Measurements from ENCODE around the gene NME3.
"Not testable (repeated sequence)": the region's sequence is repeated elsewhere in the genome, so short reads cannot be mapped to it uniquely, and the experiment has no call there.

The NME3 gene

DNA sequence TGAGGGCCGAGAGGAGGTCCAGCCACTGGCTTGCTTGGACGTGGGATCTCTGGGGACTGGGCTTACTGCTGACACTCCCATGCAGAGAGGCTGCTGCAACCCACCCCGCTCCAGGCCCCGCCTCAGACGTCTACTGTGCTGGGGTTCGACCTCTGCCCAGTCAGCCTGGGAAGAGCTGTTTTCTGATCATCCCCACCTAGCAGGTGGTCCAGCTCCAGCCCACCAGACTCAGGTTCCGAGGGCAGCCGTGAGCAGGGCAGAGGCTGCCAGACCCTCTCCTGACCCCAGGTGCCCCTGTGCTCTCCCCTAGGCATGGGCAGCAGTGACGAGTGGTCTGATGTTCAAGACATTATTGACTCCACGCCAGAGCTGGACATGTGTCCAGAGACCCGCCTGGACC lies 23.4 kb downstream of the NME3 start:
- DNase-seq (ENCODE audit: low read depth), result no peak

- DNase-seq (ENCODE audit: low read depth), result no peak
These were observed 24.6 kb downstream of the NME3 start for GRCh38 chr16:1746693-1747195.

DNA sequence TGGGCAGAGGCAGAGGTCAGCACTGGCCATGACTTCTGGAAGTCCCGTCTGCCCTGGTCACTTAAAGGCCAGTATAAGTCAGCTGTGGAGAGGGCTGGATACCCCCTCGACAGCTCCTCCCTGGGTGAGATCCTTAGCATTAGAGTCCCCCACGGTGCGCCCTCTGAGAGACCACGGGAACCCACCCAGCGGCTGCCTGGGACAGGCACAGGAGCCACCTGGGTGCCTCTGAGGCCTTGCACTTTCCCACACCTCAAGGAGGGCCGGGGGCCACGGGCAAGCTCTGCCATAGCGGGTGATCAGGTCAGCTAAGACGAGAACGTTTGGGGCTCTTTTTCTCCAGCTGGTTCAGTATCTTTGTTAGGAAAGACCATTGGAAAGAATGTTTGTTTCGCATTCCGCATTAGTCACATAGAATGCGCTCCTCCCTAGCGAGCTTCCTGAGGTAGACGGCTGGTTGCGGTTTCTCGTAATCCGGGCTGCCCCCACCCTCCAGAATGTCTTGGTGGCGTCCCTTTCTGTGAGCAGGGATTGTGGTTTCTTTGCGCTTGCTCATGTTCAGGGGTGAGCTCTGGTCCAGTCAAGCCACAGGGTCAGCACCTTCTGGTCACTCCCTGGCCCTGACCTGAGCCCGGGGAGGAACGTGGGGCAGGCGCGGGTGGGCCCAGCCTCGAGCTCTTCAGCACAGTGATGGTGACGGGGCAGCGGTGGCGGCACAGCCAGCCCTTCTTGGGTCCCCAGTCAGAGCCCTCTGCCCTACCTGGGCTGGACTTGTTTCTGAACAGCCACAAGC lies 25.2 kb downstream of the NME3 start:
- DNase-seq (ENCODE audit: low read depth), result no peak

- no peak for DNase-seq (ENCODE audit: low read depth)
These were observed 26.0 kb downstream of the NME3 start for GRCh38 chr16:1745181-1745899.

DNA sequence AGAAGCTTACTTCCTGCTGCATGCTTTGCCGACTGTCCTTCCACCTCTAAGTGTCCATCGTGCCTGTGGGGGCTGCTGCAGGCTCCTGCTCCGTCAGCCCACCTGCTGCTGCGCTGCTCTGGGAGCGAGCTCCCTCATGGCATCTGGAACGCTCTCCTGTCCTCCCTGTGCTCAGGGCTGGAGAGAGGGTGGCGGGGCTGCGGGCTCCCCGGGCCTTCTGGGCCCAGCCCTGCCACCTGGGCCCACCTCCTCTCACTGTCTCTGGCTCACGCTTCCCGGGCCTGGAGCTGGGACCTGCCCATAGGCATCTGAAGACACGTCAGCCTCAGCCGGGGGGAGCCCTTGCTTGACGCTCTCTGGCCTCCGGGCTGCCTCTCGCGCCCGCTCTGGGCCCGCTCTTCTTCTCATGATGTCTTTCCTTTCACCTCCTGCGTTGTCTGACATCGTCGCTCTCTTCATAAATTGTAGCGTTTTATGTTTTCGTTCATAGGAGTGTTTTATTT lies 27.0 kb downstream of the NME3 start:
- DNase-seq (ENCODE audit: low read depth), result no peak

DNA sequence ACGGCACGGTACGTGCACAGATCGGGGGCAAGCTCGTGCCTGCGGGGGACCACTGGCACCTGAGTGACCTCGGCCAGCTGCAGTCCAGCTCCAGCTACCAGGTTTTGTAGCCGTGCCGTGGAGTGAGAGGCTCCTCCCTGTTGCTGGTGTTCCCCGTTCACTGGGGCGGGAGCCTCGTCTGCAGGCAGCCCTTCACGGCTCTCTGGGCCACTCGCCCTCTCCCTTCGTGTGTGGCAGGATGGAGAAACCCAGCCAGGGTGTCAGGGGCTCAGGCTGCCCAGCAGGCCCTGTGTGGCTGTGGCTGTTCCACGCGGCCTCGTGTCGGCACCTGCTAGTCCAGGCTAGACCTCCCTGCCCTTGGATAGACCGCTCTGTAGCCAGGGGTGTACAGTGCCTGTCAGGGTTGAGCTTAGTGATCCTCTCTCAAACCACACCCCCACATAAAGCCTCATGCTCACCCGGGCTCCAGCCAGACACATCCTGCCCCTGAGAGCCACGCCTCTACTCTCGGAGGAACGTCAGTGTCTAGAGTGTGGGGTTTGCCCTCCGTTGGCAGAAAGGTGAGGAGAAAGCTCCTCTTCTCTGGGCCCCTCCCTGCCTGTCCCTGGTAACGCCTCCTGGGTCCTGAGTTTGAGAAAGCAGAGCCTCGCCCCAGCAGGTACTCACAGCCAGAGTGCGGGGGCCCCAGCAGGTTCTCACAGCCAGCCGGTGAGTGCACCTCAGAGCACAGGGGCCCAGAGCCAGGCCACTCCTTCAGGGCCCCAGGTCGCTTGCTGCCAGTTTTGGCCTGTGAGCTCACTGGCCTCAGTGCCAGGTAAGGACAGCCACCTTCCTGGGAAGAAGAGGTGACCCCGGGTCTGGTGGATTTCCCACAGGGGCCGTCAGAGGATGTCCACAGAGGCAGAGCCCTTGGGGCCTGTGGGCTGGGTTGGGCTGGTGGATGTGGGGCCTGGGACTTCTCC lies 27.7 kb downstream of the NME3 start:
- DNase-seq (ENCODE audit: low read depth), result no peak

DNA sequence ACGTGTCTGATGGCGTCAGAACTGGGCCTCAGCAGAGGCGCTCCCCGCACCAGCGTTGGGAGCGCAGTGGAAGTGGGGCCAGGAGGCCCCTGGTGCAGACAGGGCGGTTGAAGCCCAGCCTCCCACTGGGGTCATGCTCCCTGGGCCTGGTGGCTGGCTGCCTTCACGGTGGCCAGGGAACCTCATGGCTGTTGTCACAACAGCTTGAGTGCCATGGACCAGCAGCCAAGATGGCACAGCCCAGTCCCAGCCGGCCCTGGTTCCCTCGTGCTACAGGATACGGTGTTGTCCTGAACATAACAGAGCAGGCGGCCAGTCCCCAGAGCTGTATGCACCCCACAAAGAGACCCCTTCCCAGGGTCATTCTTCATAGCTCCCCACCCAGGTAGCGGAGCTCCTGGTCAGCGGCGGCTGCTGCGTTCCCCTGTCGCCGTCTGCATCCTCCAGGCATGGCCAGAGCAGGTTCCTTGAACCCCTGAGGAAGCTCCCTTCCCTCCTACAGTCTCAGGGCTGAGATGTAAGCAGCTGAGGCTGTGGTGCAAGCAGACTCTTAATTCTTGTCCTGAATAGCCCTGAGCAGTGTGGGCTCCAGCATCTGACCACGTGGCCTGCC lies 29.7 kb downstream of the NME3 start:
- DNase-seq (ENCODE audit: low read depth), result no peak

- DNase-seq (ENCODE audit: low read depth), result no peak
These were observed 30.4 kb downstream of the NME3 start for GRCh38 chr16:1740781-1741490.

DNA sequence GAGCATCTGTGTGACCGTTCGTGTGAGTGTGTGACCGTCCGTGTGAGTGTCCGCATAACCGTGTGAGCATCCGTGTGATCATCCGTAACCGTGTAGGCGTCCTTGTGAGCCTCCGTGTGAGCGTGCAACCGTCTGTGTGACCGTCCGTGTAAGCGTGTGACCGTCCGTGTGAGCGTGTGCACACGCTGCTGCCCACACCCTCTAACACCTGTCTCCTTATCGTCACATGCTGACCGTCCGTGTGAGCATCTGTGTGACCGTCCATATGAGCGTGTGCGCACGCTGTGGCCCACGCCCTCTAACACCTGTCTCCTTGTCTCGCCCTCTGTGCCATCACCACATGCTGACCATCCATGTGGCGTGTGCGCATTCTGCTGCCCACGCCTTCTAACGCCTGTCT lies 31.1 kb downstream of the NME3 start:
- DNase-seq (ENCODE audit: low read depth), result no peak

GRCh38 chr16:1734816-1735215 lies 36.5 kb downstream of the NME3 start:
- no peak for DNase-seq (ENCODE audit: low read depth)

- no peak for DNase-seq (ENCODE audit: low read depth)
These were observed 37.2 kb downstream of the NME3 start for GRCh38 chr16:1734123-1734522.

GRCh38 chr16:1732551-1732987 lies 38.8 kb downstream of the NME3 start:
- DNase-seq (ENCODE audit: low read depth), result not testable (repeated sequence)

DNA sequence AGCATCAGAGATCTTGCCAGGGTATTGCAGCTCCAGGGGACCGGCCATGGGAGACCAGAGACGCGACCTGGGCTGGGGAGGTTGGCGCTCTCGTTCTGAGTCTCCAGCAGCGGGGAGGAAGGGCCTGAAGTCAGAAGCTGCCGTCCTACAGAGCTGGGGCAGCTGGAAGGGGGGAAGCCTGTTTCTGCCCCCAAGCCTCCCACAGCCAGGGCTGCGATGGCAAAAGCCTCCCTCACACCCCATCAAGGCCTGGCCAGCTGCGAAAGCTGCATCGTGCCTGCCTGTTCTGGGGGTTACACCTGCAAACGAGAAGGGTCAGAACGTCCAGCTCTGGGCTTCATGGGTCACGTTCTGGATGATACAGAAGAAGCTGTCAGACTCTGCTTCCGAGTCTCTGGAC lies 39.3 kb downstream of the NME3 start:
- no peak for DNase-seq (ENCODE audit: low read depth)

DNA sequence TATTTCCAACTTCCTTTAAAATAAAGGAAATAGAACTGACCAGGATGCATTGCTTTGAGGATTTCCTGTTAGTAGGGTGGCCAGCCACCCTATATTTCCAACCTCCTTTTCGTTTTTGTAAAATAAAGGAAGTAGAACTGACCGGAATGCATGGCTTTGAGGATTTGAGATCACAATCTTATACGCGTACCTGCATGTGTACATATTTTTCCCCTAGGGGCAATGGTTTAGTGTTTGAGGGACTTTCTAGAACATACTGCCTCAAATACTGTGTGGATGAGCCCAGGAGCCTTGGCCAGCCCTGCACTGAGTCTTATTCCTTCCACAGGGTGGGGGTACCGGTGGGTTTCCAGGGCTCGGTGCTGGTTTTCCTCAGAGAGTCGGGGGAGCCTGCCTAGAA lies 39.7 kb downstream of the NME3 start:
- DNase-seq (ENCODE audit: low read depth), result no peak

GRCh38 chr16:1731073-1731472 lies 40.3 kb downstream of the NME3 start:
- no peak for DNase-seq (ENCODE audit: low read depth)

- no peak for DNase-seq (ENCODE audit: low read depth)
These were observed 41.9 kb downstream of the NME3 start for GRCh38 chr16:1729445-1729844.

- no peak for DNase-seq (ENCODE audit: low read depth)
These were observed 42.3 kb downstream of the NME3 start for GRCh38 chr16:1729026-1729425.

DNA sequence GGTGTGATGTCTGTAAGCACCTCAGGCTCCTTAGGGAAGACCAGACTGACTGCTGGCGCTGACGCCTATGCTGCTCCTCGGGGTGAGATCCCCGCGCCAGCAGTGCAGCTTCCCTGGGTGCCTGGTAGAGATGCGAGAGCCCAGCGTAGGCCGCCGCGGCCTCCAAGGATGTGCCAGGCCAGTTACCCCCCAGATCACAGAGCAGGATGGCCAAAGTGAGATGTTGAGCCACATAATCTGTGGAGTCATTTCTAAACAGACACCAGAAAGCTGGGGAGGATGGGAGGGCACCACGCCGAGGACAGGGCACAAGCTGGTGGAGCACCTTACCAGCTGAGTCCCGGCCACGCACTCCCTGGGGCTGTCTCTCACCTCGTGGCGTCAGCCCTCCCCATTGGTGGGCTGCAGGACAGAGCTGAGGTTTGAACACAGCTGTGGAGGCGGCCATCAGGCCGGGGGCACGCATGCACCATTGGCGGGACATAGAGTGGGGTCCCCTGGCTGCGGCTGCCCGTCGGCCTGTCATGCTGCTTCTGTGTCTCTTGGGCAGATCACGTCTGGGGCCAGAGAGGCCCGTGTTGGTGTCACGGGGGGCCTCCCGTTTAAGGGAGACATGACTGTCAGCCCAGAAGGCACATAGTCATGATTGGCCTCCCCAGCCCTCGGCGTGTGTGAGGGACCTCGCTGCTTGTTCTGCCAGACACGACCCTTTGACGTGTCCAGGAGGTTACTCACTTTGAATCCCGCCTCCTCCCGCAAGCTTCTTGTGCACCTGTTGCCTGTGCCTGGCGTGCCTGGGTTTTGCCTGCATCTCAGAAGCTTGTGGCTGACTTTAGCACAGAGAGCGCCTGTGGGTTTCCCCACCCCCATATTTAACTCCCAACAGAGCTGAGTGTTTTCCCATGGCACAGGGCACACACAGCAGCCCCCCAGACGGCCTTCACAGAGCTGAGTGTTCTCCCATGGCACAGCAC lies 43.4 kb downstream of the NME3 start:
- DNase-seq (ENCODE audit: low read depth), result no peak

DNA sequence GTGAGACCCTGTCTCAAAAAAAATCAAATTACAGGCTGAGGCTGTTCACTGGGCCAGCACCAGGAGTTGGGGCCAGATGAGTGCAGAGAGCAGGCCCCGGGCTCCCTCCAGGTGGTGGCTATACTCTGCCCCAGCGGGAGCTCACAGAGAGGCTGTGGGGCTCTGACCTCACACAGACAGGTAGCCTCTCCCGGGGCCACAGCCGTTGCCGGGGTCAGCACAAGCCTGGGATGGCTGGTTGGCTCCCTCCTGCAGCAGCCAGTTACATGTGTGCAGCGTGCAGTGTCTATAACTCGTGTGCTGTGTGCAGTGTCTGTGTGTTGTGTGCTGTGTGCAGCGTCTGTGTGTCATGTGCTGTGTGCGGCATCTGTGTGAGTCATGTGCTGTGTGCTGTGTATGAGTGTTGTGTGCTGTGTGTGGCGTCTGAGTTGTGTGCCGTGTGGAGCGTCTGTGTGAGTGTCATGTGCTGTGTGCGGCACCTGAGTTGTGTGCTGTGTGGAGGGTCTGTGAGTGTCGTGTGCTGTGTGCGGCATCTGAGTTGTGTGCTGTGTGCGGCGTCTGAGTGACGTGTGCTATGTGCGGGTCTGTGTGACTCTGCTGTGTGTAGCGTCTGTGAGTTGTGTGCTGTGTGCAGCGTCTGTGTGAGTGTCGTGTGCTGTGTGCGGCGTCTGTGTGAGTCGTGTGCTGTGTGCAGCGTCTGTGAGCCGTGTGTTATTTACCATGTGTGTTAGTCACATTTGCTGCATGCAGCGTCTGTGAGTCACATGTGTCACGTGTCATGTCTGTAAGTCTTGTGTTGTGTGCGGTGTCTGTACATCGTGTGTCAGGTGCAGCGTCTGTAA lies 44.5 kb downstream of the NME3 start:
- no peak for DNase-seq (ENCODE audit: low read depth)
